SU-DHL-6 (cell line): ENCODE data around the gene CLDN5.

Experiments
- H2AFZ ChIP-seq: fragments of 200-600 bp; sonication (generic); 2 replicates; pipeline ENCODE4 v1.6.1; 2014; ENCODE audit warnings: low read depth, mild to moderate bottlenecking, moderate library complexity, mixed read lengths, antibody characterized with exemption, low read length; ENCODE audit not compliant: severe bottlenecking
- H3F3A ChIP-seq: fragments of 200-600 bp; shearing (Covaris generic); 2 replicates; pipeline ENCODE4 v1.6.0; 2016; ENCODE audit warnings: antibody characterized with exemption, mild to moderate bottlenecking; ENCODE audit not compliant: insufficient read depth
- H3K27ac ChIP-seq: fragments of 200-600 bp; sonication (generic); 2 replicates; pipeline ENCODE4 v1.5.1; 2016; ENCODE audit warnings: low read depth, mild to moderate bottlenecking, low read length, moderate library complexity, mixed read lengths
- H3K27me3 ChIP-seq: fragments of 200-600 bp; sonication (generic), shearing (Covaris generic); 2 replicates; pipeline ENCODE4 v1.6.0; 2014; ENCODE audit warnings: mild to moderate bottlenecking, low read length
- H3K36me3 ChIP-seq: fragments of 200-600 bp; sonication (generic); 2 replicates; pipeline ENCODE4 v1.6.1; 2014; ENCODE audit warnings: mild to moderate bottlenecking, low read length, mixed read lengths
- H3K4me2 ChIP-seq: fragments of 300-600, 200-600 bp; shearing (Covaris generic), sonication (generic); 2 replicates; pipeline ENCODE4 v1.6.0; 2014; ENCODE audit warnings: low read length, low read depth, mild to moderate bottlenecking; ENCODE audit not compliant: poor library complexity, severe bottlenecking
- H3K4me3 ChIP-seq: fragments of 200-600 bp; sonication (generic); 2 replicates; pipeline ENCODE4 v1.5.1; 2014; ENCODE audit warnings: antibody characterized with exemption, low read length, mild to moderate bottlenecking, mixed read lengths; ENCODE audit not compliant: insufficient read depth, poor library complexity, severe bottlenecking
- H3K79me2 ChIP-seq: fragments of 200-600 bp; sonication (generic); 2 replicates; pipeline ENCODE4 v1.6.1; 2014; ENCODE audit warnings: mild to moderate bottlenecking, low read length, moderate library complexity; ENCODE audit not compliant: insufficient read depth
- H3K9ac ChIP-seq: fragments of 200-600 bp; sonication (generic); 2 replicates; pipeline ENCODE4 v1.7.0; 2014; ENCODE audit warnings: mild to moderate bottlenecking, low read length
- H3K9me2 ChIP-seq: fragments of 200-600 bp; sonication (generic); replicated peaks from 2 replicates; pipeline ENCODE4 v1.6.1; 2014; ENCODE audit warnings: low read length; ENCODE audit not compliant: insufficient read depth
- H3K9me3 ChIP-seq: fragments of 200-600 bp; sonication (generic); 2 replicates; pipeline ENCODE4 v1.6.1; 2014; ENCODE audit warnings: low read length, mixed read lengths; ENCODE audit not compliant: insufficient read depth
- H4K20me1 ChIP-seq: fragments of 200-600 bp; sonication (generic); 2 replicates; pipeline ENCODE4 v1.6.1; 2014; ENCODE audit warnings: low read depth, mild to moderate bottlenecking, antibody characterized with exemption, low read length, moderate library complexity, mixed read lengths
- CTCF ChIP-seq: fragments of 200-600 bp; sonication (generic); IDR thresholded peaks from one replicate; pipeline ENCODE4 v1.5.1; 2017; ENCODE audit warnings: antibody characterized with exemption, mild to moderate bottlenecking, low read length, moderate library complexity; ENCODE audit not compliant: insufficient read depth, poor library complexity, severe bottlenecking
- EZH2phosphoT487 ChIP-seq: fragments of 200-600 bp; sonication (generic), shearing (Covaris generic); conservative IDR thresholded peaks from 2 replicates; pipeline ENCODE4 v1.6.1; 2018; ENCODE audit warnings: mild to moderate bottlenecking, antibody characterized with exemption, low read length, moderate library complexity, mixed read lengths

Gene CLDN5

GRCh38 chr22:19520566-19521305 is 3.5 kb downstream of the CLDN5 start:
- Histone ChIP-seq H2AFZ (no peak overlapping the region), H3K27ac (no peak overlapping the region), H3K4me2 (no peak overlapping the region), H3K36me3 (no peaks in the 10 kb centered on the region), H4K20me1 (no peaks in the 10 kb centered on the region), H3K27me3 (no peaks in the 10 kb centered on the region), H3F3A (no peaks in the 10 kb centered on the region), H3K9me3 (no peaks in the 10 kb centered on the region), H3K9me2 (no peaks in the 10 kb centered on the region), H3K4me3 (no peak overlapping the region), H3K9ac (no peak overlapping the region), H3K79me2 (no peaks in the 10 kb centered on the region)
- TF ChIP-seq EZH2phosphoT487 (no peak), CTCF (no peak)

- Histone ChIP-seq H3K36me3 (no peaks in the 10 kb centered on the region), H3K9me3 (no peaks in the 10 kb centered on the region), H3K9me2 (no peaks in the 10 kb centered on the region), H4K20me1 (no peaks in the 10 kb centered on the region), H3K4me2 (no peak overlapping the region), H2AFZ (no peak overlapping the region), H3K4me3 (no peak overlapping the region), H3F3A (no peaks in the 10 kb centered on the region), H3K79me2 (no peaks in the 10 kb centered on the region), H3K27ac (no peak overlapping the region), H3K9ac (no peak overlapping the region), H3K27me3 (no peaks in the 10 kb centered on the region)
- no peak for TF ChIP-seq CTCF
- no peak for TF ChIP-seq EZH2phosphoT487
These were observed 4.2 kb downstream of the CLDN5 start for GRCh38 chr22:19520007-19520406.

- H3K4me3 ChIP-seq = no peak overlapping the region
- no peaks in the 10 kb centered on the region for H3K9me2 ChIP-seq
- H3K9ac ChIP-seq = no peak overlapping the region
- no peaks in the 10 kb centered on the region for H3K36me3 ChIP-seq
- H3K27ac ChIP-seq = no peak overlapping the region
- H3K4me2 ChIP-seq = no peak overlapping the region
- TF ChIP-seq EZH2phosphoT487 (no peak), CTCF (no peak)
- H4K20me1 ChIP-seq = no peaks in the 10 kb centered on the region
- no peaks in the 10 kb centered on the region for H3F3A ChIP-seq
- no peaks in the 10 kb centered on the region for H3K9me3 ChIP-seq
- no peaks in the 10 kb centered on the region for H3K79me2 ChIP-seq
- no peaks in the 10 kb centered on the region for H3K27me3 ChIP-seq
- H2AFZ ChIP-seq = no peak overlapping the region
These were observed 4.9 kb downstream of the CLDN5 start for GRCh38 chr22:19519041-19519926.
